Activated CD4-positive, alpha-beta T cell treated with anti-CD3 and anti-CD28 coated beads, Interleukin-2, amount 10 ng/mL, durations not matched to agents 7 days and 5 days (primary cell): ENCODE measurements around the gene AKR7A2. TPM values are rescaled to one million over a fixed set of nuclear protein-coding genes. Genes with fewer than 3 reads are reported as not detected.
A peak's percentile ranks its signal among the peaks of the same experiment; 100 is the strongest.

Source experiments
- CTCF ChIA-PET: fragments of 350-600 bp; sonication (Branson Sonifier 250); formaldehyde crosslinking; loops from one replicate; lab custom pipeline; 2021; ENCODE audit warnings: antibody characterized with exemption; lab: Charles Lee
- POLR2A ChIA-PET: fragments of 350-600 bp; sonication (Branson Sonifier 250); formaldehyde crosslinking; loops from one replicate; lab custom pipeline; 2021; ENCODE audit warnings: antibody characterized with exemption; lab: Charles Lee
- DNase-seq: peaks from one replicate; pipeline ENCODE4 v3.0.0-alpha.2; 2020
- H3K27ac Mint-ChIP-seq: one replicate; pipeline ENCODE4 v1.8.0; 2021; ENCODE audit warnings: mild to moderate bottlenecking, moderate library complexity, mixed read lengths
- H3K27me3 Mint-ChIP-seq: one replicate; pipeline ENCODE4 v1.8.0; 2021; ENCODE audit warnings: mixed read lengths
- H3K36me3 Mint-ChIP-seq: one replicate; pipeline ENCODE4 v1.8.0; 2021; ENCODE audit warnings: low read depth, mixed read lengths
- H3K4me1 Mint-ChIP-seq: one replicate; pipeline ENCODE4 v1.8.0; 2021; ENCODE audit warnings: mixed read lengths
- H3K4me3 Mint-ChIP-seq: one replicate; pipeline ENCODE4 v1.8.0; 2021; ENCODE audit warnings: mild to moderate bottlenecking, moderate library complexity, mixed read lengths
- H3K9me3 Mint-ChIP-seq: one replicate; pipeline ENCODE4 v1.8.0; 2021; ENCODE audit warnings: mixed read lengths
- total RNA-seq, 2 experiments: library from RNA; stranded (reverse); gene quantifications; one replicate each; pipeline ENCODE4 v1.2.3, GENCODE V29; 2021

AKR7A2 gene
- total RNA-seq, 2 experiments from 2014 or later, result 45.4 to 45.8 TPM

GRCh38 chr1:19350566-19350965 is 38.6 kb upstream of the AKR7A2 start:
- Mint-ChIP-seq H3K4me1 (no peaks in the 10 kb centered on the region), H3K27ac (no peak overlapping the region), H3K36me3 (peaks cover 27% of the 10 kb centered on the region), H3K27me3 (no peaks in the 10 kb centered on the region), H3K4me3 (no peak overlapping the region), H3K9me3 (no peaks in the 10 kb centered on the region)
- CTCF ChIA-PET, result interaction anchor here (1.0 kb wide), 1 partner anchor 12 kb away, joined by 4 read pairs; no protein-coding TSS in a partner anchor
- POLR2A ChIA-PET, result interaction anchor here (0.7 kb wide), 1 partner anchor 8 kb away, joined by 10 read pairs; no protein-coding TSS in a partner anchor
- no peak for DNase-seq

GRCh38 chr1:19349999-19350398 is 38.1 kb upstream of the AKR7A2 start:
- H3K36me3 Mint-ChIP-seq, result peaks cover 25% of the 10 kb centered on the region
- POLR2A ChIA-PET, result no interaction called here
- DNase-seq, result no peak
- no peak overlapping the region for H3K4me3 Mint-ChIP-seq
- no peaks in the 10 kb centered on the region for H3K4me1 Mint-ChIP-seq
- H3K27ac Mint-ChIP-seq, result no peak overlapping the region
- CTCF ChIA-PET, result interaction anchor here (0.5 kb wide), 1 partner anchor 331 kb away, joined by 3 read pairs; no protein-coding TSS in a partner anchor
- no peaks in the 10 kb centered on the region for H3K27me3 Mint-ChIP-seq
- H3K9me3 Mint-ChIP-seq, result no peaks in the 10 kb centered on the region

- H3K9me3 Mint-ChIP-seq, result no peaks in the 10 kb centered on the region
- no peak for DNase-seq
- H3K36me3 Mint-ChIP-seq, result peaks cover 24% of the 10 kb centered on the region
- ChIA-PET POLR2A (interaction anchor here (0.6 kb wide), 1 partner anchor 27 kb away, joined by 3 read pairs; no protein-coding TSS in a partner anchor), CTCF (interaction anchor here (0.7 kb wide), 1 partner anchor 247 kb away, joined by 3 read pairs; no protein-coding TSS in a partner anchor)
- no peaks in the 10 kb centered on the region for H3K27me3 Mint-ChIP-seq
- no peak overlapping the region for H3K27ac Mint-ChIP-seq
- no peak overlapping the region for H3K4me3 Mint-ChIP-seq
- no peaks in the 10 kb centered on the region for H3K4me1 Mint-ChIP-seq
Observed at GRCh38 chr1:19348441-19349198, 36.7 kb upstream of the AKR7A2 start.

GRCh38 chr1:19347533-19348172 is 35.7 kb upstream of the AKR7A2 start:
- ChIA-PET CTCF (interaction anchor here (0.6 to 0.9 kb wide), 3 partner anchors 299 to 321 kb away, joined by 3 to 4 read pairs (median 3); no protein-coding TSS in a partner anchor), POLR2A (no interaction called here)
- no peaks in the 10 kb centered on the region for H3K4me1 Mint-ChIP-seq
- peaks cover 20% of the 10 kb centered on the region for H3K36me3 Mint-ChIP-seq
- H3K4me3 Mint-ChIP-seq, result no peak overlapping the region
- H3K9me3 Mint-ChIP-seq, result no peaks in the 10 kb centered on the region
- no peak for DNase-seq
- no peaks in the 10 kb centered on the region for H3K27me3 Mint-ChIP-seq
- no peak overlapping the region for H3K27ac Mint-ChIP-seq

- Mint-ChIP-seq H3K4me3 (no peak overlapping the region), H3K27me3 (no peaks in the 10 kb centered on the region), H3K9me3 (no peaks in the 10 kb centered on the region), H3K4me1 (peaks cover 4% of the 10 kb centered on the region), H3K27ac (no peak overlapping the region), H3K36me3 (peaks cover 24% of the 10 kb centered on the region)
- ChIA-PET CTCF (no interaction called here), POLR2A (no interaction called here)
- DNase-seq, result no peak
Observed at GRCh38 chr1:19346026-19346425, 34.1 kb upstream of the AKR7A2 start.

- Mint-ChIP-seq H3K4me1 (peaks cover 4% of the 10 kb centered on the region), H3K36me3 (peaks cover 28% of the 10 kb centered on the region), H3K9me3 (no peaks in the 10 kb centered on the region), H3K27me3 (no peaks in the 10 kb centered on the region), H3K27ac (no peak overlapping the region), H3K4me3 (no peak overlapping the region)
- no peak for DNase-seq
- ChIA-PET POLR2A (no interaction called here), CTCF (no interaction called here)
Observed at GRCh38 chr1:19345391-19345790, 33.4 kb upstream of the AKR7A2 start.

- Mint-ChIP-seq H3K27ac (no peak overlapping the region), H3K36me3 (peaks cover 27% of the 10 kb centered on the region), H3K4me1 (peaks cover 4% of the 10 kb centered on the region), H3K4me3 (no peak overlapping the region), H3K27me3 (no peaks in the 10 kb centered on the region), H3K9me3 (no peaks in the 10 kb centered on the region)
- CTCF ChIA-PET, result interaction anchor here (0.9 to 1.1 kb wide), 2 partner anchors 13 to 299 kb away, joined by 3 read pairs; partner anchors contain the start of gene NBL1
- DNase-seq, result no peak
- POLR2A ChIA-PET, result no interaction called here
Observed at GRCh38 chr1:19344831-19345230, 32.9 kb upstream of the AKR7A2 start.

- peaks cover 4% of the 10 kb centered on the region for H3K4me1 Mint-ChIP-seq
Observed at GRCh38 chr1:19344372-19344810, 32.4 kb upstream of the AKR7A2 start.

GRCh38 chr1:19343617-19344350 is 31.8 kb upstream of the AKR7A2 start:
- no peaks in the 10 kb centered on the region for H3K9me3 Mint-ChIP-seq
- no peaks in the 10 kb centered on the region for H3K27me3 Mint-ChIP-seq
- H3K4me1 Mint-ChIP-seq, result peaks cover 4% of the 10 kb centered on the region
- CTCF ChIA-PET, result interaction anchor here (0.6 to 1.7 kb wide), 10 partner anchors 12 to 307 kb away, joined by 3 to 4 read pairs (median 3); partner anchors contain the start of gene NBL1
- H3K36me3 Mint-ChIP-seq, result peaks cover 27% of the 10 kb centered on the region
- POLR2A ChIA-PET, result no interaction called here
- no peak for DNase-seq
- no peak overlapping the region for H3K4me3 Mint-ChIP-seq
- no peak overlapping the region for H3K27ac Mint-ChIP-seq

More at GRCh38 chr1:19344372-19344810, 32.4 kb upstream of the AKR7A2 start:
- no peak overlapping the region for H3K4me3 Mint-ChIP-seq
- H3K27ac Mint-ChIP-seq, result no peak overlapping the region
- CTCF ChIA-PET, result interaction anchor here (0.6 to 1.7 kb wide), 6 partner anchors 11 to 299 kb away, joined by 3 to 4 read pairs (median 3); partner anchors contain the start of gene NBL1
- no peaks in the 10 kb centered on the region for H3K9me3 Mint-ChIP-seq
- H3K27me3 Mint-ChIP-seq, result no peaks in the 10 kb centered on the region
- H3K36me3 Mint-ChIP-seq, result peaks cover 26% of the 10 kb centered on the region
- POLR2A ChIA-PET, result no interaction called here
- DNase-seq, result peak; percentile 44

GRCh38 chr1:19342894-19343616 is 31.1 kb upstream of the AKR7A2 start:
- ChIA-PET CTCF (interaction anchor here (0.6 to 1.7 kb wide), 8 partner anchors 13 to 308 kb away, joined by 3 to 4 read pairs (median 3); no protein-coding TSS in a partner anchor), POLR2A (no interaction called here)
- Mint-ChIP-seq H3K4me3 (no peak overlapping the region), H3K36me3 (peaks cover 31% of the 10 kb centered on the region), H3K27ac (no peak overlapping the region), H3K4me1 (peaks cover 4% of the 10 kb centered on the region), H3K9me3 (no peaks in the 10 kb centered on the region), H3K27me3 (no peaks in the 10 kb centered on the region)
- DNase-seq, result no peak

GRCh38 chr1:19342062-19342750 is 30.3 kb upstream of the AKR7A2 start:
- peaks cover 33% of the 10 kb centered on the region for H3K36me3 Mint-ChIP-seq
- ChIA-PET CTCF (interaction anchor here (0.6 to 1.4 kb wide), 7 partner anchors 9 to 312 kb away, joined by 3 to 5 read pairs (median 3); no protein-coding TSS in a partner anchor), POLR2A (interaction anchor here (0.5 to 0.6 kb wide), 2 partner anchors 9 to 162 kb away, joined by 4 to 10 read pairs; no protein-coding TSS in a partner anchor)
- no peaks in the 10 kb centered on the region for H3K9me3 Mint-ChIP-seq
- no peak for DNase-seq
- peaks cover 4% of the 10 kb centered on the region for H3K4me1 Mint-ChIP-seq
- H3K4me3 Mint-ChIP-seq, result no peak overlapping the region
- H3K27me3 Mint-ChIP-seq, result no peaks in the 10 kb centered on the region
- H3K27ac Mint-ChIP-seq, result no peak overlapping the region
